ENCODE results near the gene CTTNBP2NL. TPM values are rescaled to one million over a fixed set of nuclear protein-coding genes. Genes with fewer than 3 reads are reported as not detected.
"Not testable (repeated sequence)": the region's sequence is repeated elsewhere in the genome, so short reads cannot be mapped to it uniquely, and the experiment has no call there.

Gene CTTNBP2NL
- total RNA-seq, 1 experiment from 2014 or later = 13.2 TPM

GRCh38 chr1:112487686-112488085 lies 91.7 kb downstream of the CTTNBP2NL start:
- not testable (repeated sequence) for H3K9me3 ChIP-seq (replicated peaks); DNase-seq; H3K4me1 ChIP-seq; H3K4me3 ChIP-seq; H3K36me3 ChIP-seq; H3K27me3 ChIP-seq; H3K27ac ChIP-seq

DNA sequence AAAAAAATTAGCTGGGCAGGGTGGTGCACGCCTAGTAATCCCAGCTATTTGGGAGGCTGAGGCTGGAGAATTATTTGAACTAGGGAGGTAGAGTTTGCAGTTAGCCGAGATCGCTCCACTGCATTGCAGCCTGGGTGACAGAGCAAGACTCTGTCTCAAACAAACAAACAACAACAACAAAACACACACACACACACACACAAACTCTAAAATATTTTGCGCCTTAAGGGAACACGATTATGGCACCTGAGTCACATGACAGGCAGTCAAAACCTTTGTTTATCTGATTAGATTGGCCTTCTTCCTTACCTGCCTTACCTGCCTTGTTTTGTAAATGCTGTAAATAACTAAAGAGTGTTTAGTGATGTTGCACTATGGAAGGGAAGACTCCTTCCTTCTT lies 92.1 kb downstream of the CTTNBP2NL start:
- Histone ChIP-seq H3K4me1 (no peaks in the 10 kb centered on the region), H3K27ac (no peak overlapping the region), H3K4me3 (no peak overlapping the region), H3K36me3 (no peaks in the 10 kb centered on the region), H3K27me3 (no peaks in the 10 kb centered on the region), H3K9me3 (replicated peaks) (0 out of 2 replicates have a peak, but pooled peaks cover 1% of the 10 kb centered on the region)
- no peak for DNase-seq

GRCh38 chr1:112492076-112492475 lies 96.1 kb downstream of the CTTNBP2NL start:
- DNase-seq = no peak
- Histone ChIP-seq H3K36me3 (no peaks in the 10 kb centered on the region), H3K4me1 (no peaks in the 10 kb centered on the region), H3K27ac (no peak overlapping the region), H3K27me3 (no peaks in the 10 kb centered on the region), H3K4me3 (no peak overlapping the region), H3K9me3 (replicated peaks) (no peaks in the 10 kb centered on the region)

DNA sequence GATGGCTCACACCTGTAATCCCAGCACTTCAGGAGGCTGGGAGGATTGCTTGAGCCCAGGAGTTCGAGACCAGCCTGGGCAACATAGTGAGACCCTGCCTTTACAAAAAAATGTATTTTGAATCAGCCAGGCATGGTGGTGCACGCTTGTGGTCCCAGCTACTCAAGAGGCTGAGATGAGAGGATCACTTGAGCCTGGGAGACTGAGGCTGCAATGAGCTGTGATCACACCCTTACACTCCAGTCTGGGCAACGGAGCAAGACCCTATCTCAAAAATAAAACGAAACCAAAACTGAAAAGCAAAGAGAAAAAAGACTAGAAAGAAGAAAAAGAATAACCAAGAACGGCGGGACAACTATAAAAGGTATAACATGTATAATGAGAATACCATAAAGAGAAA lies 97.3 kb downstream of the CTTNBP2NL start:
- no peaks in the 10 kb centered on the region for H3K9me3 ChIP-seq (replicated peaks)
- no peak for DNase-seq

DNA sequence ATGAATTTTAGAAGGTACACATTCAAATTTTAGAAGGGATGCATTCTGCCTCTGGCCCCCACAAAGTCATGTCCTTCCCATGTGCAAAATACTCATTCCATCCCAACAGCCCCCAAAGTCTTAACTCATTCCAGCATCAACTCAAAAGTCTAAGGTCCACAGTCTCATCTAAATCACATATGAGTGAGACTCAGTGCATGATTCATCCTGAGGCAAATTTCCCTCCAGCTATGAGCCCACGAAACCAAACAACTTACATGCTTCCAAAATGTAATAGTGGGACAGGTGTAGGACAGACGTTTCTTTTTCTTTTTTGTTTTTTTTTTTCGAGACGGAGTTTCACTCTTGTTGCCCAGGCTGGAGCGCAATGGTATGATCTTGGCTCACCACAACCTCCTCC lies 100.3 kb downstream of the CTTNBP2NL start:
- Histone ChIP-seq H3K4me1 (no peaks in the 10 kb centered on the region), H3K27ac (no peak overlapping the region), H3K27me3 (no peaks in the 10 kb centered on the region), H3K36me3 (no peaks in the 10 kb centered on the region), H3K9me3 (replicated peaks) (no peaks in the 10 kb centered on the region), H3K4me3 (no peak overlapping the region)
- no peak for DNase-seq

More for the DNA sequence above, 97.3 kb downstream of the CTTNBP2NL start:
- Histone ChIP-seq H3K27me3 (no peaks in the 10 kb centered on the region), H3K4me3 (no peak overlapping the region), H3K36me3 (no peaks in the 10 kb centered on the region), H3K4me1 (no peaks in the 10 kb centered on the region), H3K27ac (no peak overlapping the region)

DNA sequence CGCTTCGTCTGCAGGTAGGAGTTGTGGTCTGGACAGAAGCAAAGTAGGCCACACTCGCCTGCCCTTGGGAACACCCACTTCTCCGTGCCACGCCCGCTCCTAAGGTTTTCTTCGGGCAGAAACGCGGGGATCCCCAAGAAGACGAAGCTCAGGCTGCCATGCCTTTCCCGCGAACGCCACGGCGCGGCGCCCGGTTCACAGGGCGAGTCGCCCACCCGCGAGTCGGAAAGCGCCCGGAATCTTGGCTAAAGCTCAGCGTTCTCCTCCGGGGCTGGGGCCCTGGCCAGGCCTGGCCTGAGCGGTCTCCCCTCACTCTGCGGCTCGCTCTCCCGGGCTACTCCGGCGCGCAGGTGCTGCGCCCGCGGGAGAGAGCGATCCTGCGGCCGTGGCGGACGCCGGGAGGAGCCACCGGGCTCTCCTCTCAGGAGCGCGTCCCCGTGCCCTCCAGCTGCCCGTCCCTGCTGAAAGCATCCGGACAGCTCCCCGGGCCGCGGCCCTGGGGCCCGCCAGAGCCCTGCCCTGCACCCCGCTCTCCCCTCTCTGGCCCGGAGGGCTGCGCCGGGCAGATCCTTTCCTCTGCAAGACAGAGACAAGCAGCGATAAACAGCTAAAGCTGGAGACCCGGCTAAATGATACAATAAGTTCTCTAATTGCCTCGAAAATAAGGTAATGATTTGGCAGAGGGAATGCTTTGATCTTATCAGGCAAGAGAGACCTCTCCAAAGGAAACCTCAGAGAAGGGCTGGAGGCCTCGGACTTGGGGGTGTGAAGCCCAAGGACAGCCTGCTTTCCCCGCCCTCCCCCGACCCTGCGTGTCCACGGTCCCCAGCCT lies 106.0 kb downstream of the CTTNBP2NL start:
- H3K4me1 ChIP-seq = peaks cover 20% of the 10 kb centered on the region
- H3K9me3 ChIP-seq (replicated peaks) = no peaks in the 10 kb centered on the region
- H3K27me3 ChIP-seq = no peaks in the 10 kb centered on the region
- peak overlapping the region; percentile 32; the same call in 1 of the 2 replicates for H3K27ac ChIP-seq
- peak overlapping the region; percentile 55 for H3K4me3 ChIP-seq
- peak; percentile 75 to 76 for DNase-seq
- no peaks in the 10 kb centered on the region for H3K36me3 ChIP-seq

- peak; percentile 41 to 42 for DNase-seq
These were observed 106.8 kb downstream of the CTTNBP2NL start for GRCh38 chr1:112502826-112503225.

GRCh38 chr1:112504001-112504660 lies 108.1 kb downstream of the CTTNBP2NL start:
- Histone ChIP-seq H3K27me3 (no peaks in the 10 kb centered on the region), H3K27ac (peak overlapping the region; percentile 32; the same call in 1 of the 2 replicates), H3K36me3 (no peaks in the 10 kb centered on the region), H3K4me3 (no peak overlapping the region), H3K9me3 (replicated peaks) (no peaks in the 10 kb centered on the region), H3K4me1 (peaks cover 20% of the 10 kb centered on the region)
- DNase-seq = peak; percentile 48 to 49

More at GRCh38 chr1:112502826-112503225, 106.8 kb downstream of the CTTNBP2NL start:
- Histone ChIP-seq H3K27ac (peak overlapping the region; percentile 32; the same call in 1 of the 2 replicates), H3K9me3 (replicated peaks) (no peaks in the 10 kb centered on the region), H3K36me3 (no peaks in the 10 kb centered on the region), H3K4me3 (peak overlapping the region; percentile 55), H3K4me1 (peaks cover 20% of the 10 kb centered on the region), H3K27me3 (no peaks in the 10 kb centered on the region)

- Histone ChIP-seq H3K27me3 (no peaks in the 10 kb centered on the region), H3K4me1 (peaks cover 20% of the 10 kb centered on the region), H3K4me3 (no peak overlapping the region), H3K9me3 (replicated peaks) (no peaks in the 10 kb centered on the region), H3K27ac (peak overlapping the region; percentile 17; the same call in 1 of the 2 replicates), H3K36me3 (no peaks in the 10 kb centered on the region)
- no peak for DNase-seq
These were observed 108.8 kb downstream of the CTTNBP2NL start for GRCh38 chr1:112504661-112505399.

- DNase-seq = no peak
- Histone ChIP-seq H3K36me3 (no peaks in the 10 kb centered on the region), H3K27me3 (no peaks in the 10 kb centered on the region), H3K4me3 (no peak overlapping the region), H3K4me1 (peaks cover 20% of the 10 kb centered on the region), H3K27ac (no peak overlapping the region), H3K9me3 (replicated peaks) (no peaks in the 10 kb centered on the region)
These were observed 109.4 kb downstream of the CTTNBP2NL start for GRCh38 chr1:112505400-112505785.

- Histone ChIP-seq H3K36me3 (no peaks in the 10 kb centered on the region), H3K4me1 (peaks cover 20% of the 10 kb centered on the region), H3K27ac (no peak overlapping the region), H3K27me3 (no peaks in the 10 kb centered on the region), H3K9me3 (replicated peaks) (no peaks in the 10 kb centered on the region), H3K4me3 (no peak overlapping the region)
- DNase-seq = no peak
These were observed 109.9 kb downstream of the CTTNBP2NL start for GRCh38 chr1:112505878-112506277.

GRCh38 chr1:112506306-112506705 lies 110.3 kb downstream of the CTTNBP2NL start:
- peaks cover 20% of the 10 kb centered on the region for H3K4me1 ChIP-seq
- no peak for DNase-seq
- H3K9me3 ChIP-seq (replicated peaks) = no peaks in the 10 kb centered on the region
- H3K36me3 ChIP-seq = no peaks in the 10 kb centered on the region
- H3K27ac ChIP-seq = no peak overlapping the region
- H3K4me3 ChIP-seq = no peak overlapping the region
- H3K27me3 ChIP-seq = no peaks in the 10 kb centered on the region

GRCh38 chr1:112506731-112507130 lies 110.7 kb downstream of the CTTNBP2NL start:
- Histone ChIP-seq H3K9me3 (replicated peaks) (no peaks in the 10 kb centered on the region), H3K27me3 (no peaks in the 10 kb centered on the region), H3K36me3 (no peaks in the 10 kb centered on the region), H3K27ac (no peak overlapping the region), H3K4me3 (no peak overlapping the region), H3K4me1 (peaks cover 20% of the 10 kb centered on the region)
- no peak for DNase-seq

GRCh38 chr1:112507336-112507735 lies 111.3 kb downstream of the CTTNBP2NL start:
- no peaks in the 10 kb centered on the region for H3K27me3 ChIP-seq
- no peak overlapping the region; the same call in 1 of the 2 replicates for H3K4me3 ChIP-seq
- H3K4me1 ChIP-seq = peaks cover 21% of the 10 kb centered on the region

DNA sequence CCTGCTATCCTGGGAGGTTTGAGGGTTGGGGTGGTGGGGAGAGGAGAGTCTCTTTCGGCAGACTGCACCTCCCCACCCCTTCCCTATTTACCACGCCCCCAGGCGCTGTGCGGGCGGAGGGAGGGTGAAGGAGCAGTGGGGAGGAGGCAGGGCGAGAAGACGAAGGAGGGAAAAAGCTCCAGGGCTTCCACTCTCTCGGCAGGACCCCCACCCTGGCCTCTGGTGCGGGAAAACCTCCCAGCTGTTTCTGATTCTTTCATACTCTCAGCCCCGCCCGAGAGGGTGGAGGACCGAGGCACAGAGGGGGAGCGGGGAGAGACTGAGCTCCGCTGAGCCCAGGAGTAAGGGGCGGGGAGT lies 111.9 kb downstream of the CTTNBP2NL start:
- Histone ChIP-seq H3K27me3 (no peaks in the 10 kb centered on the region), H3K36me3 (no peaks in the 10 kb centered on the region), H3K4me3 (peak overlapping the region; percentile 53), H3K27ac (no peak overlapping the region), H3K9me3 (replicated peaks) (no peaks in the 10 kb centered on the region), H3K4me1 (peaks cover 24% of the 10 kb centered on the region)
- peak; percentile 32 to 45 for DNase-seq

More at GRCh38 chr1:112507336-112507735, 111.3 kb downstream of the CTTNBP2NL start:
- no peak for DNase-seq
- Histone ChIP-seq H3K9me3 (replicated peaks) (no peaks in the 10 kb centered on the region), H3K27ac (no peak overlapping the region), H3K36me3 (no peaks in the 10 kb centered on the region)
